NCI-H1417 treated with DMSO at 0.1 percent for 48 hours (cell line): ENCODE measurements around the gene LRP10.
"Not testable (repeated sequence)": the region's sequence is repeated elsewhere in the genome, so short reads cannot be mapped to it uniquely, and the experiment has no call there.

Experiments used
- DNase-seq: peaks from one replicate; lab custom pipeline; 2025; lab: John Stamatoyannopoulos, UW

The LRP10 gene, protein sequence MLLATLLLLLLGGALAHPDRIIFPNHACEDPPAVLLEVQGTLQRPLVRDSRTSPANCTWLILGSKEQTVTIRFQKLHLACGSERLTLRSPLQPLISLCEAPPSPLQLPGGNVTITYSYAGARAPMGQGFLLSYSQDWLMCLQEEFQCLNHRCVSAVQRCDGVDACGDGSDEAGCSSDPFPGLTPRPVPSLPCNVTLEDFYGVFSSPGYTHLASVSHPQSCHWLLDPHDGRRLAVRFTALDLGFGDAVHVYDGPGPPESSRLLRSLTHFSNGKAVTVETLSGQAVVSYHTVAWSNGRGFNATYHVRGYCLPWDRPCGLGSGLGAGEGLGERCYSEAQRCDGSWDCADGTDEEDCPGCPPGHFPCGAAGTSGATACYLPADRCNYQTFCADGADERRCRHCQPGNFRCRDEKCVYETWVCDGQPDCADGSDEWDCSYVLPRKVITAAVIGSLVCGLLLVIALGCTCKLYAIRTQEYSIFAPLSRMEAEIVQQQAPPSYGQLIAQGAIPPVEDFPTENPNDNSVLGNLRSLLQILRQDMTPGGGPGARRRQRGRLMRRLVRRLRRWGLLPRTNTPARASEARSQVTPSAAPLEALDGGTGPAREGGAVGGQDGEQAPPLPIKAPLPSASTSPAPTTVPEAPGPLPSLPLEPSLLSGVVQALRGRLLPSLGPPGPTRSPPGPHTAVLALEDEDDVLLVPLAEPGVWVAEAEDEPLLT

DNA sequence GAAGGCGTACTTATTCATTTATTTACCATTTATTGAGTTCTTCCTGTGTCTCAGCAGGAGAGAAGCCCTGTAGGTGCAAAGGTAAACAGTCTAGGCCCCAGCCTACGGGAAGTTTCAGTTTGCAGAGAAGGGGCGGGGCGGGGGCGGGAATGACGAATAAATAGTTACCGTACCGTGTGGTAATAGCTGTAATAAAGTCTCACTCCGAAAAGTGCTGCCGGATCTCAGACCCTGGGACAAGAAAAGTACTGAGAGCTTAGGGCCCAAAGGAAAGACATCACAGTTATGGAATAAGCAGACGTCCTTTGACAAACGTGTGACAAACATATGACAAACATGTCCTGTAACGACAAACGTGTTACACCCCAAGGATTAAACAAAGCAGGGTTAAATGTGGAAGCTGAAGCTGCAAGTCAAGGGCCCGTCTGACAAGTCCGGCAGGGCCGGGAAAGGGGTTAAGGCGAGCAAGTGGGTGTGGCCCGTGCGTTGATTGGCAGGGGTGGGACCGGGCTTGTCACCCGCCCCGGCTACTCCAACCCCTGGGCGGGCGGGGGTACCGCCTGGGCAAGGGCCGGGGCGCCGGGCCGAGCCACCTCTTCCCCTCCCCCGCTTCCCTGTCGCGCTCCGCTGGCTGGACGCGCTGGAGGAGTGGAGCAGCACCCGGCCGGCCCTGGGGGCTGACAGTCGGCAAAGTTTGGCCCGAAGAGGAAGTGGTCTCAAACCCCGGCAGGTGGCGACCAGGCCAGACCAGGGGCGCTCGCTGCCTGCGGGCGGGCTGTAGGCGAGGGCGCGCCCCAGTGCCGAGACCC lies at the start of gene LRP10:
TSS of gene LRP10 (plus strand) at position 517 of the 809 bp plus-strand sequence. CDS start 564 bp downstream, outside the sequence.
- peak; percentile 24 for DNase-seq

GRCh38 chr14:22822016-22822570 lies 49.4 kb upstream of the LRP10 start:
- DNase-seq: no peak

GRCh38 chr14:22822571-22823098 lies 48.9 kb upstream of the LRP10 start:
- no peak for DNase-seq

GRCh38 chr14:22824711-22825359 lies 46.7 kb upstream of the LRP10 start:
- DNase-seq: no peak

GRCh38 chr14:22829076-22829660 lies 42.4 kb upstream of the LRP10 start:
- DNase-seq: not testable (repeated sequence)

DNA sequence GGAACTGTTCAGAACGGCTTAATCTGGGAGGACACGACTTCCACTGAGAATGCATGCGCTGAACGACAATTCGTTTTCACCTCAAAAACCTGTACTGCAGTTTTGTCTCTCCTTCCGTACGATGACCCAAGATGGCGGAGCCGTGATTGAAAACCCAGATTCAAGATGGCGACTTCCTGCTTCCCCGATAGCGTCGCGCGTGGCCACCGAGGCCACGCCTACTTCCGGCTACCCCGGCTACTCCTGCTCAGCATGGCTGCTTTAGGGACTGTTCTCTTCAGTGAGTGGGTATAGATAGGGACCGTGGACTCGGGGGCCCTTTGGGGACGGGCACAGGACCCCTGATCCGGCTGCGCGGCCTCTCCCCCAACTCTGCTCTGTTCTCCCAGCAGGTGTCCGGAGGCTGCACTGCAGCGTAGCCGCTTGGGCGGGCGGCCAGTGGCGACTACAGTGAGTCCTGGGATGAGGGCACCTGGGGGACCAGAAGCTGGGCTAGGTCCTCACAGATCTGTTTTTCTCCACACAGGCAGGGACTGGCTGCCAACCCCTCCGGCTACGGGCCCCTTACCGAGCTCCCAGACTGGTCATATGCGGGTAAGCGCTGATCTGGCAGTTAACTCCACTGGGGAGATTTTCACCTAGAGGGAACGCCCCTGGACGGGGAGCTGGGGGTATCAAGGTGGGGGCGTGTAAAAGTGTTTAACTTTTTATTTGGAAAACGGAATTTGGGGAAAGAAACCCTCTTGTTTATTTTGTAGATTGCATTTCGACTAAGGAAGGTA lies 41.7 kb upstream of the LRP10 start, which contains the start of gene MRPL52:
TSS of gene MRPL52 (plus strand) at position 227 of the 782 bp plus-strand sequence. CDS start at position 253, 26 bp downstream.
- DNase-seq: peak; percentile 82

- no peak for DNase-seq
Measured at GRCh38 chr14:22830443-22831010, 41.0 kb upstream of the LRP10 start.

DNA sequence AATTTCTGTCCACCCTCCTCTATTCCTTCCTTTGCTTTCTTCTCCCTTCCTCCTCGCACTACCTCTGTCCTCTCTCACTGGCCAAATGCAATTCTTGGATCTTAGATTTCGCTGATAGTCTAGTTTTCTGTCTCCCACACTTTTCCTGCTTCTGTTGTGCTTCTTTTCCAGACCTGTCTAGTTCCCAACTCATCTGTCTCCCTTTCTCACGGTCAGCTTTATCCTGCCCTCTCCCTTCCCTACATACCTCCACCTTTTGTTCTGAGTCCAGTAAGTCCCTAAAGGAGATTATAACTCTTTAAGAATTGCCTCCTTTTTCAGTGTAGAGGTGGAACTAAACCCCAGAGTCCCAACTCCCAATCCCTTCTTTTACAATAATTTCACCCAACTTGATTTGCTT lies 36.0 kb upstream of the LRP10 start:
- no peak for DNase-seq

- DNase-seq: no peak
Measured at GRCh38 chr14:22836301-22837113, 35.0 kb upstream of the LRP10 start, which contains the start of gene MMP14. Gene MMP14 (plus strand): TSS chr14:22836585. CDS start chr14:22836818, 233 bp downstream.

DNA sequence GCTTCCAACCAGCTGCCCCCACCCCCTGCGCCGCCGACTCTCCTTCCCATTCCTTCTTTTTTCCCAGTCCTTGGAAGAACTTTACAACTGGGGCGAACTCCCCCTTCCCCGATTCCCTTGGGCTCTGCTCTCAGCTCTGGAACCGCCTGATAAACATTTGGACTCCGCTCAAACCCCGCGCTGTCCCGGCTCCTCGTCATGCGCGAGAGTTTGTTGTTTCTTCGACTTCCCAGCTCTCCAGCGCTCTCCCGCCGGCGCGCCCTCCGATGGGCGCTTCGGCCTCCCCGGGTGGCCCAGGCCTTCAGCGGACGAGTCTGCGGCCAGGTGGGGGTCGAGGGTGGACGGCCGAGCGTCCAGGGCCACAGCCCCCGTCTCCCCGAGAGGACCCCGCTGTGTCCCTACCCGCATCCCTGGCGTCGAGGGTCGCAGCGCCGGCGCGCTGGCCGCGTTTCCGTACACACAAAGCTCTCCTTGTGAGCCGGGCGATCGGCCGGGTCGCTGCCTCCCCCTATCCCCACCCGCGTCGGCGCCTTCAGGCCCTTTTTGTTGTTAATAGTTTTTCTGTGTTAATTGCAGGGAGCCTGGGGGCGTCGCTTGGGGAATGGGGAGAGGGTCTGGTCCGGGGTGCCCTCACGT lies 34.3 kb upstream of the LRP10 start:
- no peak for DNase-seq

GRCh38 chr14:22837750-22838538 lies 33.6 kb upstream of the LRP10 start:
- no peak for DNase-seq

DNA sequence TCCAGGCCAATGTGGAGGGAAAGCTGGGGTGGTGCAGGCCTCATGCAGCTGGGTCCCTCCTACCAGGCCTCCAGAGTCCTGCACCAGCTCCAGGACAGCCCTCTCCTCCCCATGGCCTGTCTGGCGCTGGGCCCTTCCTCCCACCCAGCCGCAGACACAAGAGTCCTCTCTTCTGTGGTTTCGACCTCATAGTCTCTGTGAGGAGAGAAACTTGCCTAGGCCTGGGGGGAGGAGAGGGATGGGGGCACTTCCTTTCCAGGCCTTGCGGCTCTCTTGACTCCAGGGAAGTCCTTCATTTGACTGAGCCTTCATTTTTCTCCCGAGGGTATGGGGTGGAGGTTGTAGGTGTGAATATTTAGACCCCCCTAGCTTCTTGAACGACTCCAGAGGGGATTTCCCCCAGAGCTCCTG lies 32.9 kb upstream of the LRP10 start:
- DNase-seq: no peak

- no peak for DNase-seq
Measured at GRCh38 chr14:22839159-22839779, 32.3 kb upstream of the LRP10 start.

DNA sequence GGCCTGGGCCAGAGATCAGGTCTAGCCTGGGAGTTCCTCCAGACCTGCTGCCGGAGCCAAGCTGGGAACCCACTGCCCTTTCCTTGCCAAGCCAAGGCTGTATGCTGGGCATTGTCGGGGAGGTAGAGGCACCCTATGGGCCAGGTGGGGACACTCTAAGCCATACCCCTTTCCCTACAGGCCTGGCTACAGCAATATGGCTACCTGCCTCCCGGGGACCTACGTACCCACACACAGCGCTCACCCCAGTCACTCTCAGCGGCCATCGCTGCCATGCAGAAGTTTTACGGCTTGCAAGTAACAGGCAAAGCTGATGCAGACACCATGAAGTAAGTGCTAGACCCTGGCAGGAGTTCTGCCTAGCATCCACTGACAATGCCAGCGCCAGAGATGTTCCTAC lies 30.2 kb upstream of the LRP10 start:
- DNase-seq: no peak

GRCh38 chr14:22841769-22842168 lies 29.8 kb upstream of the LRP10 start:
- no peak for DNase-seq

DNA sequence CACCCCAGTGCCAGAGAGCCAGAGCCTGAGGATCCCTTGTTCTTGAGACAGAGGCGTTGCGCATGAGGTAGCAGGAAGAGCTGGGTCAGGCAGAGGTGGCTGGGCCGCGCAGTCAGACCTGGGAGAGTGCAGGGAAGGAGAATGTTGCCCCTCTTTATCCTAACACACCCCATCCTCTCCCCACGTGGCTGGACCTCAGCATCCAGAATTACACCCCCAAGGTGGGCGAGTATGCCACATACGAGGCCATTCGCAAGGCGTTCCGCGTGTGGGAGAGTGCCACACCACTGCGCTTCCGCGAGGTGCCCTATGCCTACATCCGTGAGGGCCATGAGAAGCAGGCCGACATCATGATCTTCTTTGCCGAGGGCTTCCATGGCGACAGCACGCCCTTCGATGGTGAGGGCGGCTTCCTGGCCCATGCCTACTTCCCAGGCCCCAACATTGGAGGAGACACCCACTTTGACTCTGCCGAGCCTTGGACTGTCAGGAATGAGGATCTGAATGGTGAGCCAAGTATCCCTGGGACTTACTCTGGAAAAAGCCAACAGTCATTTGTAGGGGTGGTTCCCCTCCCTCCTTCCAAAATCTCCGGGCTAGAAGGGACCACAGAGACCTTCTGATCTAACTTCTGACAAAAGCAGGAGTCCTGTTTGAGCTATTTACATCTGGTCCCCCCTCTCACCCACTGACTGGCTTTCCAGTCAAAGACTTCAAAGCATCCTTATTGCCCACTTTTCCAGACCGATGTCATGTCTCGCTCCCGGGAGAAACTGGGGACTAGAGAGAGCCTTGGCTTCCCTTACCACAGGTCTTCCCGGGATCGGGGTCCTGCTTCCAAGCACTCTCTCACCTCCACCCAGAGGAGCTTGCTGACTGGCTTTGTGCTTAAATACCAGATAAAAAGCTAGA lies 29.1 kb upstream of the LRP10 start:
- DNase-seq: no peak
